Measurements from ENCODE around the gene PKD1L1. TPM values are rescaled to one million over a fixed set of nuclear protein-coding genes. Genes with fewer than 3 reads are reported as not detected.
"Not testable (repeated sequence)": the region's sequence is repeated elsewhere in the genome, so short reads cannot be mapped to it uniquely, and the experiment has no call there.

The PKD1L1 gene
- total RNA-seq, 2 experiments from 2014 or later, result 0.08 to 0.12 TPM

DNA sequence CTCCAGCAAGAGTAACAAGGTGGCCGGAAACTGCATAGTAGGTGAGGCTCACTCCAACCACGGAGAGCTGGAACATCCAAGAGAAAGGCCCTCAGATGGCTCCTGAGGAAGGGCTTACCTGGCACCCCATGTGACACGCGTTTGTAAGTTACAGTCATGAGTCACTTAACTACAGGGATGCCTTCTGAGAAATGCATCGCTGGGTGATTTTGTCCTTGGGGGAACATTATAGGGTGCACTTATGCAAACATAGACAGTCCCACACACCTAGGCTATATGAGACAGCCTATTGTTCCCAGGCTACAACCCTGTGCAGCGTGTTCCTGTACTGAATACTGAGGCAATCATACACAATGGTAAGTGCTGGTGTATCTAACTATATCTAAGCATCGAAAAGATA is 139.9 kb downstream of the PKD1L1 start:
- Mint-ChIP-seq H3K36me3 (ENCODE audit: low read depth) (no peaks in the 10 kb centered on the region), H3K4me3 (no peak overlapping the region), H3K9me3 (no peaks in the 10 kb centered on the region), H3K27ac (no peak overlapping the region), H3K4me1 (no peaks in the 10 kb centered on the region), H3K27me3 (no peaks in the 10 kb centered on the region)
- no peak for DNase-seq
- ChIA-PET CTCF (no interaction called here), POLR2A (no interaction called here)

DNA sequence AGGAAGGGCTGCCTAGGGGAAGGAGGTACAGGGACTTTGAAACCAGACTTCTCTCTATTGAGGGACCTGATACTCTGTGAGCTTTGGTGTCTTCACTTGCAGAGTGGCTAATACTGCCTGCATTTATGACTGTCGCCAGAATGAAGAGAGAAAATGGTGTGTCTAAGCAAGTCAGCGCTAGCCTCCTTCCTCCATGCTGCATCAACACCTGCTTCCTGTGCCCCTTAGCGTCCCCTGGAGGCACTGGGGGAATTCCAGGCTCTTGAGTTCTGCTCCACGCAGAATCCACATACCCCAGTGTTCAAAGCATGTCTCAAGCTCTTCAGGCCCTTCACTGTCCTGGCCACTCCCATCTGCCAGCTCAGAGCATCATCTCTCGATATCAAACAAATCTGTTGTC is 140.5 kb downstream of the PKD1L1 start:
- no peak overlapping the region for H3K27ac Mint-ChIP-seq
- no peaks in the 10 kb centered on the region for H3K36me3 Mint-ChIP-seq (ENCODE audit: low read depth)
- H3K27me3 Mint-ChIP-seq, result no peaks in the 10 kb centered on the region
- DNase-seq, result no peak
- H3K4me1 Mint-ChIP-seq, result no peaks in the 10 kb centered on the region
- ChIA-PET POLR2A (no interaction called here), CTCF (no interaction called here)
- H3K9me3 Mint-ChIP-seq, result no peaks in the 10 kb centered on the region
- H3K4me3 Mint-ChIP-seq, result no peak overlapping the region

GRCh38 chr7:47807126-47807525 is 141.1 kb downstream of the PKD1L1 start:
- no peak for DNase-seq
- no peak overlapping the region for H3K27ac Mint-ChIP-seq
- no peaks in the 10 kb centered on the region for H3K36me3 Mint-ChIP-seq (ENCODE audit: low read depth)
- no peaks in the 10 kb centered on the region for H3K27me3 Mint-ChIP-seq
- no peaks in the 10 kb centered on the region for H3K4me1 Mint-ChIP-seq
- ChIA-PET CTCF (no interaction called here), POLR2A (no interaction called here)
- H3K9me3 Mint-ChIP-seq, result no peaks in the 10 kb centered on the region
- no peak overlapping the region for H3K4me3 Mint-ChIP-seq

- POLR2A ChIA-PET, result no interaction called here
- no peaks in the 10 kb centered on the region for H3K36me3 Mint-ChIP-seq (ENCODE audit: low read depth)
- CTCF ChIA-PET, result no interaction called here
- DNase-seq, result no peak
- no peak overlapping the region for H3K4me3 Mint-ChIP-seq
- no peaks in the 10 kb centered on the region for H3K27me3 Mint-ChIP-seq
- no peaks in the 10 kb centered on the region for H3K9me3 Mint-ChIP-seq
- no peak overlapping the region for H3K27ac Mint-ChIP-seq
- no peaks in the 10 kb centered on the region for H3K4me1 Mint-ChIP-seq
Observed at GRCh38 chr7:47806701-47807103, 141.6 kb downstream of the PKD1L1 start.

GRCh38 chr7:47804767-47805545 is 143.3 kb downstream of the PKD1L1 start:
- H3K27me3 Mint-ChIP-seq, result no peaks in the 10 kb centered on the region
- no peaks in the 10 kb centered on the region for H3K4me1 Mint-ChIP-seq
- no peak overlapping the region for H3K27ac Mint-ChIP-seq
- ChIA-PET CTCF (no interaction called here), POLR2A (no interaction called here)
- H3K9me3 Mint-ChIP-seq, result no peaks in the 10 kb centered on the region
- H3K36me3 Mint-ChIP-seq (ENCODE audit: low read depth), result no peaks in the 10 kb centered on the region
- no peak overlapping the region for H3K4me3 Mint-ChIP-seq
- DNase-seq, result no peak

- no peaks in the 10 kb centered on the region for H3K4me1 Mint-ChIP-seq
- DNase-seq, result no peak
- CTCF ChIA-PET, result no interaction called here
- H3K27ac Mint-ChIP-seq, result no peak overlapping the region
- no peaks in the 10 kb centered on the region for H3K27me3 Mint-ChIP-seq
- no peaks in the 10 kb centered on the region for H3K9me3 Mint-ChIP-seq
- POLR2A ChIA-PET, result no interaction called here
- H3K36me3 Mint-ChIP-seq (ENCODE audit: low read depth), result no peaks in the 10 kb centered on the region
- H3K4me3 Mint-ChIP-seq, result no peak overlapping the region
Observed at GRCh38 chr7:47803846-47804245, 144.4 kb downstream of the PKD1L1 start.

GRCh38 chr7:47803025-47803424 is 145.2 kb downstream of the PKD1L1 start:
- Mint-ChIP-seq H3K36me3 (ENCODE audit: low read depth) (no peaks in the 10 kb centered on the region), H3K4me3 (no peak overlapping the region), H3K27ac (no peak overlapping the region), H3K27me3 (no peaks in the 10 kb centered on the region), H3K4me1 (no peaks in the 10 kb centered on the region), H3K9me3 (no peaks in the 10 kb centered on the region)
- POLR2A ChIA-PET, result no interaction called here
- no peak for DNase-seq
- CTCF ChIA-PET, result no interaction called here

- POLR2A ChIA-PET, result no interaction called here
- Mint-ChIP-seq H3K4me3 (no peak overlapping the region), H3K27me3 (no peaks in the 10 kb centered on the region), H3K9me3 (no peaks in the 10 kb centered on the region), H3K36me3 (ENCODE audit: low read depth) (no peaks in the 10 kb centered on the region), H3K4me1 (no peaks in the 10 kb centered on the region), H3K27ac (no peak overlapping the region)
- CTCF ChIA-PET, result no interaction called here
- DNase-seq, result no peak
Observed at GRCh38 chr7:47801423-47801822, 146.8 kb downstream of the PKD1L1 start.

DNA sequence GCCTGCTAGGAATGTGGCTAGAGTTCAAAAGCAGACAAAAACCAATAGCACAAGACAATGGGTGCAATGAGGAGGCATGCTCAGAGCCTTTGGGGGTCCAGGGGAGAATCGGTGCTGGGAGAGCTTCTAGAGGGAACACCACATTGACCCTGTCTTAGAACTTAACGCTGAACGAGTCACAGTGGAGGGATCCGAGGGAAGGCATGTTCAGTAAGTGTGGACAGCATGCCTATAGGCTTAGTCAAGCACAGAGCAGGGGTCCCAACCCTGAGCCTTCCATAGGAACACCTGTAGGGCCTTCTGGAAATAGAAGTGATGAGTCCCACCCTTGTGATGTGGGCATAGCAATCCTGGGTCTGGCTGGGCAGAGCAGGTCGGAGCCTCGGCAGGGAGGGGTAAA is 148.7 kb downstream of the PKD1L1 start:
- no peaks in the 10 kb centered on the region for H3K4me1 Mint-ChIP-seq
- ChIA-PET POLR2A (no interaction called here), CTCF (interaction anchor here (0.6 kb wide), 1 partner anchor 15 kb away, joined by 3 read pairs; no protein-coding TSS in a partner anchor)
- H3K27ac Mint-ChIP-seq, result no peak overlapping the region
- no peaks in the 10 kb centered on the region for H3K9me3 Mint-ChIP-seq
- H3K27me3 Mint-ChIP-seq, result no peaks in the 10 kb centered on the region
- no peak overlapping the region for H3K4me3 Mint-ChIP-seq
- H3K36me3 Mint-ChIP-seq (ENCODE audit: low read depth), result no peaks in the 10 kb centered on the region
- no peak for DNase-seq

GRCh38 chr7:47796347-47796746 is 151.9 kb downstream of the PKD1L1 start:
- no peak overlapping the region for H3K4me3 Mint-ChIP-seq
- CTCF ChIA-PET, result no interaction called here
- H3K27ac Mint-ChIP-seq, result no peak overlapping the region
- no peaks in the 10 kb centered on the region for H3K9me3 Mint-ChIP-seq
- DNase-seq, result no peak
- POLR2A ChIA-PET, result interaction anchor here (0.6 kb wide), 1 partner anchor 133 kb away, joined by 3 read pairs; no protein-coding TSS in a partner anchor
- no peaks in the 10 kb centered on the region for H3K27me3 Mint-ChIP-seq
- no peaks in the 10 kb centered on the region for H3K36me3 Mint-ChIP-seq (ENCODE audit: low read depth)
- no peaks in the 10 kb centered on the region for H3K4me1 Mint-ChIP-seq

DNA sequence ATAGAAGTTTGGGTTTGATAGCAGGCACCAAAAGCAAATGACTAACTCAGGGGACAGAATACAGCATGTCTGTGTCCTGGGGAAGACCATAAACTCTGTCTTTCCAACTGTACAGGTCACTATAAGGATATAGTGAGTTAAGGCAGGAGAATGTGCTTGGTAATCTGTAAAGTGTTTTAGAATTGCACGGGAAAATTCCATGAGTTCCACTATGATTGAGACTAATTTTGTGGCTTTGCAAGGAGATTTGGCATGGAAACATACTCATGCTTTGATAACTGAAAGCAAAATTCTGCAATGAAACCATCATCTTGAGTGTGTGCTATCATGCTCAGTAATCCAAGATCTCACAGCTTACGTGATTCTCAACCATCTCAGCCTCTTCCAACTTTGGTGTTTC is 152.6 kb downstream of the PKD1L1 start:
- ChIA-PET POLR2A (no interaction called here), CTCF (no interaction called here)
- Mint-ChIP-seq H3K4me3 (no peak overlapping the region), H3K9me3 (no peaks in the 10 kb centered on the region), H3K27me3 (no peaks in the 10 kb centered on the region), H3K36me3 (ENCODE audit: low read depth) (no peaks in the 10 kb centered on the region), H3K27ac (no peak overlapping the region), H3K4me1 (no peaks in the 10 kb centered on the region)
- no peak for DNase-seq

DNA sequence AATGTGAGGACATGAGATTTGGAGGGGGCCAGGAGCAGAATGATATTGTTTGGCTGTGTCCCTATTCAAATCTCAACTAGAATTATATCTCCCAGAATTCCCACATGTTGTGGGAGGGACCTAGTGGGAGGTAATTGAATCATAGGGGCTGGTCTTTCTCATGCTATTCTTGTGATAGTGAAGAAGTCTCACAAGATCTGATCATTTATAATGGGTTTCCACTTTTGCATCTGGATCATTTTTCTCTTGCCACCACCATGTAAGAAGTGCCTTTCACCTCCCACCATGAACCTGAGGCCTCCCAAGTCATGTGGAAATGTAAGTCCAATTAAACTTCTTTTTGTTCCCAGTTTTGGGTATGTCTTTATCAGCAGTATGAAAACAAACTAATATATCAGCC is 153.1 kb downstream of the PKD1L1 start:
- DNase-seq; H3K9me3 Mint-ChIP-seq; H3K27me3 Mint-ChIP-seq; CTCF ChIA-PET; POLR2A ChIA-PET; H3K4me3 Mint-ChIP-seq; H3K27ac Mint-ChIP-seq; H3K4me1 Mint-ChIP-seq; H3K36me3 Mint-ChIP-seq (ENCODE audit: low read depth): not testable (repeated sequence)

DNA sequence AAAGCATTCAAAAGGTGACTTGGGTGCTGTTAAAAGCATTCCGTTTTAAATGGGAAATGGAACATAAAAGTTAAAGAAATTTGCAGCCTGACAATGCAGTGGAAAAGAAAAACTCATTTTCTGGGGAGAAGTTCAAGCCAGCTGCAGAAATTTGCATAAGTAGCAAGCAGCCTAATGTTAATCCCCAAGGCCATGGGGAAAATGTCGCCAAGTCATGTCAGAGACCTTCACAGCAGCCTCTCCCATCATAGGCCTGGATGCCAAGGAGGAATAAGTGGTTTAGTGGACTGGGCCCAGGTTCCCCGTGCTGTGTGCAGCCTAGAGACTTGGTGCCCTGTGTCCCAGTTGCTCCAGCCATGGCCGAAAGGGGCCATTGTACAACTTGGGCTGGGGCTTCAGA is 154.2 kb downstream of the PKD1L1 start:
- no peaks in the 10 kb centered on the region for H3K4me1 Mint-ChIP-seq
- H3K27me3 Mint-ChIP-seq, result no peaks in the 10 kb centered on the region
- H3K9me3 Mint-ChIP-seq, result no peaks in the 10 kb centered on the region
- POLR2A ChIA-PET, result no interaction called here
- H3K27ac Mint-ChIP-seq, result no peak overlapping the region
- no peak for DNase-seq
- no peaks in the 10 kb centered on the region for H3K36me3 Mint-ChIP-seq (ENCODE audit: low read depth)
- CTCF ChIA-PET, result no interaction called here
- H3K4me3 Mint-ChIP-seq, result no peak overlapping the region

GRCh38 chr7:47793186-47793585 is 155.1 kb downstream of the PKD1L1 start:
- H3K27me3 Mint-ChIP-seq; H3K27ac Mint-ChIP-seq; H3K9me3 Mint-ChIP-seq; CTCF ChIA-PET; DNase-seq; POLR2A ChIA-PET; H3K4me1 Mint-ChIP-seq; H3K4me3 Mint-ChIP-seq; H3K36me3 Mint-ChIP-seq (ENCODE audit: low read depth): not testable (repeated sequence)
